ENCODE measurements around the gene MT1G.

Gene MT1G

GRCh38 chr16:56662357-56663354 is 5.2 kb downstream of the MT1G start:
- no peak for DNase-seq

- no peak for DNase-seq
Observed at GRCh38 chr16:56658327-56658875, 9.5 kb downstream of the MT1G start.

GRCh38 chr16:56657555-56658326 is 10.1 kb downstream of the MT1G start, which contains the start of gene MT1F:
Gene MT1F (plus strand): TSS chr16:56657959. CDS start chr16:56658059, 100 bp downstream.
- DNase-seq, result peak; percentile 11

- DNase-seq, result no peak
Observed at GRCh38 chr16:56653218-56653617, 14.6 kb downstream of the MT1G start.

GRCh38 chr16:56652600-56652999 is 15.3 kb downstream of the MT1G start:
- no peak for DNase-seq

GRCh38 chr16:56651586-56651985 is 16.3 kb downstream of the MT1G start, which contains the start of gene MT1B:
Gene MT1B (plus strand): TSS chr16:56651886. CDS start chr16:56651954, 68 bp downstream.
- DNase-seq, result no peak

GRCh38 chr16:56649820-56650219 is 18.0 kb downstream of the MT1G start:
- DNase-seq, result no peak

GRCh38 chr16:56649271-56649670 is 18.6 kb downstream of the MT1G start:
- no peak for DNase-seq

- DNase-seq, result no peak
Observed at GRCh38 chr16:56647641-56648431, 20.0 kb downstream of the MT1G start.

GRCh38 chr16:56645838-56646237 is 22.0 kb downstream of the MT1G start:
- DNase-seq, result no peak

- DNase-seq, result no peak
Observed at GRCh38 chr16:56645311-56645710, 22.6 kb downstream of the MT1G start.

GRCh38 chr16:56643833-56644232 is 24.0 kb downstream of the MT1G start:
- DNase-seq, result no peak

- no peak for DNase-seq
Observed at GRCh38 chr16:56643080-56643778, 24.6 kb downstream of the MT1G start.

- DNase-seq, result no peak
Observed at GRCh38 chr16:56641166-56641565, 26.7 kb downstream of the MT1G start.

- DNase-seq, result no peak
Observed at GRCh38 chr16:56640076-56640475, 27.8 kb downstream of the MT1G start.

GRCh38 chr16:56639045-56639444 is 28.8 kb downstream of the MT1G start:
- DNase-seq, result no peak

GRCh38 chr16:56637814-56638750 is 29.8 kb downstream of the MT1G start, which contains the start of gene MT1A:
Gene MT1A (plus strand): TSS chr16:56638666. CDS start chr16:56638739, 73 bp downstream.
- no peak for DNase-seq

GRCh38 chr16:56636616-56637413 is 31.1 kb downstream of the MT1G start:
- no peak for DNase-seq

GRCh38 chr16:56635441-56635967 is 32.4 kb downstream of the MT1G start:
- DNase-seq, result no peak

All from NCI-H748 treated with DMSO at 0.1 percent for 48 hours (cell line).